ENCODE measurements around the gene C1orf216. TPM values are rescaled to one million over a fixed set of nuclear protein-coding genes. Genes with fewer than 3 reads are reported as not detected.

The C1orf216 gene
- polyA plus RNA-seq, 1 experiment = 19.2 TPM

DNA sequence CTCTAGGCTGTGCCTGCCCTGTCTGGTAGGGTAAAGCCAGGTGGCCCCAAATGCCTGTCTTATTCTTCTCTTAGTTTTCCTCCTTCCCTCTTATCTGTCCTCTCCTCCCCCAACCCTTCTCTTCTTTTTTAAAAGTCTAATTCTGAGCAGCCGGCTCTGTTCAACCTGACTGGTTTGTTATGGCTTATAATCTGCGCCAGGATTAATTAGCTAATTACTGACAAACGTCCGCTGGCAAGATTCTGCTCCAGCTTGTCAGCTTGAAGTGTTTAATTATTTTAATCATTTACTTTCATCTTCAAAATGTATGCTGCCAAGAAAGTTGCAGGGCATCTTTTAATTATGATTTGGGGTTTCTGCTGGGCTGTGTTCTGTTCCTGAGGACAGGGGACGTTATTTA is 50.2 kb downstream of the C1orf216 start:
- no peak for DNase-seq (ENCODE audit: low read depth, low spot score)
- ChIA-PET POLR2A (no interaction called here), CTCF (interaction anchor here (1.2 kb wide), 1 partner anchor 59 kb away, joined by 3 read pairs; no protein-coding TSS in a partner anchor)
- peaks cover 23% of the 10 kb centered on the region for H3K27me3 ChIP-seq (ENCODE audit: control insufficient read depth, insufficient read depth, low read length)
- TF ChIP-seq, protein P1, sequence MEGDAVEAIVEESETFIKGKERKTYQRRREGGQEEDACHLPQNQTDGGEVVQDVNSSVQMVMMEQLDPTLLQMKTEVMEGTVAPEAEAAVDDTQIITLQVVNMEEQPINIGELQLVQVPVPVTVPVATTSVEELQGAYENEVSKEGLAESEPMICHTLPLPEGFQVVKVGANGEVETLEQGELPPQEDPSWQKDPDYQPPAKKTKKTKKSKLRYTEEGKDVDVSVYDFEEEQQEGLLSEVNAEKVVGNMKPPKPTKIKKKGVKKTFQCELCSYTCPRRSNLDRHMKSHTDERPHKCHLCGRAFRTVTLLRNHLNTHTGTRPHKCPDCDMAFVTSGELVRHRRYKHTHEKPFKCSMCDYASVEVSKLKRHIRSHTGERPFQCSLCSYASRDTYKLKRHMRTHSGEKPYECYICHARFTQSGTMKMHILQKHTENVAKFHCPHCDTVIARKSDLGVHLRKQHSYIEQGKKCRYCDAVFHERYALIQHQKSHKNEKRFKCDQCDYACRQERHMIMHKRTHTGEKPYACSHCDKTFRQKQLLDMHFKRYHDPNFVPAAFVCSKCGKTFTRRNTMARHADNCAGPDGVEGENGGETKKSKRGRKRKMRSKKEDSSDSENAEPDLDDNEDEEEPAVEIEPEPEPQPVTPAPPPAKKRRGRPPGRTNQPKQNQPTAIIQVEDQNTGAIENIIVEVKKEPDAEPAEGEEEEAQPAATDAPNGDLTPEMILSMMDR (IDR thresholded peaks at IDR 0.05; ENCODE audit: low read depth, low read length) = no peak
- H3K9me3 ChIP-seq (ENCODE audit: control insufficient read depth, insufficient read depth, low read length) = no peaks in the 10 kb centered on the region
- no peak overlapping the region for H3K27ac ChIP-seq (ENCODE audit: low read depth, low read length)
- no peak overlapping the region for H3K4me3 ChIP-seq (ENCODE audit: low read depth, low read length)

DNA sequence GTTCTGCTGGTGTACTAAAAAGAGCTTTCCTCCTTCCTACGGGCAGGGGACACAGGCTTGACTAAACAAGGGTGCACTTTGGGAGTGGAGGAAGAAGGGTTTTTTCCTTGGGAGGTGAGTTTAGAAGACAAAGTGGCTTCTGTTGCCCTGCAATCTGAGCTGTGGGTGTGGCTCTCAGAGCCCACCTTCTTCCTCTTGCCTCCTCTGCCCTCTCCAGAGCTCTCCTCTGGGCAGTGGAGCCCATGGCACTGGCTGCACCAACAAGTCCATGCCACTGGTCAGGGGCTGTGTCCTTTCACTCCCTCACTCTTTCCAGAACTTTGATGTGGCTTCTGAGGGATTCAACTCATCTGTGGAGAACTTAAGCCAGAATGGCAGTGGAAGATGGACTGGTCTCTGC is 51.8 kb downstream of the C1orf216 start:
- CTCF ChIA-PET = no interaction called here
- no peak overlapping the region for H3K4me3 ChIP-seq (ENCODE audit: low read depth, low read length)
- DNase-seq (ENCODE audit: low read depth, low spot score) = no peak
- H3K27ac ChIP-seq (ENCODE audit: low read depth, low read length) = no peak overlapping the region
- POLR2A ChIA-PET = no interaction called here
- H3K9me3 ChIP-seq (ENCODE audit: control insufficient read depth, insufficient read depth, low read length) = no peaks in the 10 kb centered on the region
- TF ChIP-seq, protein P1 (IDR thresholded peaks at IDR 0.05; ENCODE audit: low read depth, low read length) = no peak
- H3K27me3 ChIP-seq (ENCODE audit: control insufficient read depth, insufficient read depth, low read length) = peaks cover 15% of the 10 kb centered on the region

DNA sequence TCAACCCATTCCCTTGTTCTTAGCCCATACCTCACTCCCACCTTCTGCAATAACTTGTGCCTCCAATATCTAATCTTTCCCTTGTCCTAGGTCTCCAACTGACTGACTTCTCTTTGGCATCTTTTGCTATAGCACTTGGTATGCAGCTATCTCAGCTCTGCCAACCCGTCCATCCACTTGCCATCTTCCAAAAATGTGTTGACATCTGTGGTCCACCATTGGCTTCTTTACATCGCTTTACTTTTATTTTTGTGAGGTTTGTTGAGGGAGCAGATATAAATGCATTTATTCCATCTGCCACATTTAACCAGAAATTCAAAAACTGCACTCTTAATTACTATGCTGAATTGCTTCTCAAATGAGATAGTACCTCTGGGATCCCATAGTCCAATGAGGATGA is 52.5 kb downstream of the C1orf216 start:
- ChIA-PET CTCF (interaction anchor here (0.6 kb wide), 1 partner anchor 49 kb away, joined by 3 read pairs; no protein-coding TSS in a partner anchor), POLR2A (no interaction called here)
- Histone ChIP-seq H3K4me3 (ENCODE audit: low read depth, low read length) (no peak overlapping the region), H3K27ac (ENCODE audit: low read depth, low read length) (no peak overlapping the region), H3K9me3 (ENCODE audit: control insufficient read depth, insufficient read depth, low read length) (no peaks in the 10 kb centered on the region), H3K27me3 (ENCODE audit: control insufficient read depth, insufficient read depth, low read length) (peaks cover 15% of the 10 kb centered on the region)
- DNase-seq (ENCODE audit: low read depth, low spot score) = no peak
- TF ChIP-seq, protein P1 (IDR thresholded peaks at IDR 0.05; ENCODE audit: low read depth, low read length) = no peak

Other genes with a start within 250 kb of the C1orf216 start
- gene KIAA0319L, start 161.5 kb downstream of the C1orf216 start, polyA plus RNA-seq (2011; rRNA removed) = 53.2 and 69.5 TPM in 2 replicates
- gene NCDN, start 161.1 kb downstream of the C1orf216 start, polyA plus RNA-seq (2011; rRNA removed) = 16.7 and 22.6 TPM in 2 replicates
- 0.05 and 0.06 TPM in 2 replicates for gene TFAP2E, start 145.6 kb downstream of the C1orf216 start, polyA plus RNA-seq (2011; rRNA removed)
- gene PSMB2, start 77.4 kb downstream of the C1orf216 start, polyA plus RNA-seq (2011; rRNA removed) = 97.8 and 99.1 TPM in 2 replicates
- gene CLSPN, start 51.1 kb upstream of the C1orf216 start, polyA plus RNA-seq (2011; rRNA removed) = 3.0 and 3.8 TPM in 2 replicates
- gene AGO4, start 89.1 kb upstream of the C1orf216 start, polyA plus RNA-seq (2011; rRNA removed) = 8.6 and 9.1 TPM in 2 replicates
- 14.8 and 17.6 TPM in 2 replicates for gene AGO1, start 164.3 kb upstream of the C1orf216 start, polyA plus RNA-seq (2011; rRNA removed)
- 21.4 and 22.5 TPM in 2 replicates for gene AGO3, start 212.2 kb upstream of the C1orf216 start, polyA plus RNA-seq (2011; rRNA removed)